GM19324 (cell line): Measurements from ENCODE around the gene MIF4GD.
A peak's percentile ranks its signal among the peaks of the same experiment; 100 is the strongest.
"Not testable (repeated sequence)": the region's sequence is repeated elsewhere in the genome, so short reads cannot be mapped to it uniquely, and the experiment has no call there.

Source experiments
- ATAC-seq: cut with Tn5 transposase; IDR thresholded peaks from one replicate; pipeline ENCODE4 v1.9.1; 2021; ENCODE audit warnings: mild to moderate bottlenecking, moderate library complexity; ENCODE audit not compliant: unreplicated experiment, low FRiP score

The MIF4GD gene, protein sequence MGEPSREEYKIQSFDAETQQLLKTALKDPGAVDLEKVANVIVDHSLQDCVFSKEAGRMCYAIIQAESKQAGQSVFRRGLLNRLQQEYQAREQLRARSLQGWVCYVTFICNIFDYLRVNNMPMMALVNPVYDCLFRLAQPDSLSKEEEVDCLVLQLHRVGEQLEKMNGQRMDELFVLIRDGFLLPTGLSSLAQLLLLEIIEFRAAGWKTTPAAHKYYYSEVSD

DNA sequence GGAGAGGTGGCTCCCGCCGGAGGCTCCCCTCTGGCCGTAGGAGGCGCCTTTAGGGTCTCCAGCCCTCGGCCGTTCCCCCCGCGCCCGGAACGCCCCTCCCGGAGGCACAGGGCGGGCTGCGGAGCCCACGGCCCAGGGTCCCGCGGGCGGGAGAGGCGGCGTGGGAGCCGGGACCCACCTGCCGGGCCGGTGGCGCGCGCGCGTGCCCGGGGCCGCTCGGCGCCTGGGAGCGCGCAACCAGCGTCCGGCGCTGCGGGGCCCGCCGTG is at the start of gene MIF4GD:
MIF4GD (minus strand) TSS at position 266 of the 267 bp plus-strand sequence. CDS start 1,036 bp downstream, outside the sequence.
- no peak for ATAC-seq

DNA sequence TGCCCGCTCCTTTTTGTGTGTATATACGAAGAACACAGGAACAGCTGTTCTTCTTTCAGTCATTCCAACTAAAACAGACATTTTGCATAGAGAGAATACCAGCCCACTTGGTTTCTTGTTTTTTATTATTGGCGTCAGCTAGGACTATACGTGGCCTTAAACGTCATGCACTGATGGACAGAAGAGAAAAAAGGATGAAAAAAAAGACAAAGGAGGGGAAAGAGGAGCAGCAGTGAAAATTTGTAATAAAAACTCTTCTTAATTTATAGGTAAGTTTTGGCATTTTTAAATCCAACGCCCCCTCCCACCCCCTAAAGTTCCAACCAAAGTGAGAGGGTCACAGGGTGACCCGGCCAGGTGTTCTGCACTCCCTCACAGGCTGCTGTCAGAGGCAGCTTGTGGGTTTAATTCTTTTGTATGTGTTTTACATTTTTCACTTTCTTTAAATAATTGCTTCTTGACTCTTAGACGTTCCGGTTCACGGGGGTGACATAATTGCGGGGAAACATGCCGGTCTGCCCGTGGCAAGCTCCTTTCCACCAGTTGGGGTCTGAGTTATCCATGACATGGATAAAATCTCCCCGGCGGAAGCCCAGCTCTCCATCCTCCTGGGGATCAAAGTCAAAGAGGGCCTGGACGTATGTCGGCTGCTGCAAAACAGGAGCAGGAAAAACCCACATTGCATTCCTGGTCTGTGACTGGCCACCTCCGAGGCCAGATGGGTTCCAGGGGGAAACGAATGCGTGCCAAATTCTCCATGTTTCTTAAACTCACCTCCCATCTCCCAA is 49.1 kb upstream of the MIF4GD start:
- ATAC-seq: no peak

DNA sequence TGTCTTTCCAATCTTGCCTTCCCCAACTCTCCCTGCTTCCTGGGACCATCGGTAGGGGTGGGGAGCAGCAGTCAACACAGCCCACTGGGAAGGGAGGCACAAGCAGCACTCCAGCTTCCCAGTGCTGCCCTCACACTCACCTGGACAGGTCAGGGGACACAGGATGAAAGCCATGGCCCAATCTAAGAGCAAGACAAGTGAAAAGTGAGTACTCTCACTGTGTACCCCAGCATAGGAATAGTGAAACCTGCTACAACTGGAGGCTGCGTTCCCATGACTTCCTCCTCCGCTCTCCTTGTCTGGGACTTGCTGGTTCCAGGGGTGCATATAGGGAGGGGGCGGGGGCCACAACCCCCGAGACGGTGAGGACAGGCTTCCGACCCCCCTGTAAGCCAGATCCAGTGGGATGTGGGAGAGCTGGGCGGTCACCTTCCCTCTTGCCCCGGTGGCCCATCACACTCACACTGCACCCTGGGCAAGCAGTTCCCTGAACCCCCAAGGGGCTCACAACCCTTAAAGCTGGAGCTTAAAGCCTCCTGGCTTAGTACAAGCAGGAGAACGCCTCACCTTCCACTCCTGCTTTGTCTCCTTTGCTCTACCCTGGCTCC is 47.7 kb upstream of the MIF4GD start:
- no peak for ATAC-seq

DNA sequence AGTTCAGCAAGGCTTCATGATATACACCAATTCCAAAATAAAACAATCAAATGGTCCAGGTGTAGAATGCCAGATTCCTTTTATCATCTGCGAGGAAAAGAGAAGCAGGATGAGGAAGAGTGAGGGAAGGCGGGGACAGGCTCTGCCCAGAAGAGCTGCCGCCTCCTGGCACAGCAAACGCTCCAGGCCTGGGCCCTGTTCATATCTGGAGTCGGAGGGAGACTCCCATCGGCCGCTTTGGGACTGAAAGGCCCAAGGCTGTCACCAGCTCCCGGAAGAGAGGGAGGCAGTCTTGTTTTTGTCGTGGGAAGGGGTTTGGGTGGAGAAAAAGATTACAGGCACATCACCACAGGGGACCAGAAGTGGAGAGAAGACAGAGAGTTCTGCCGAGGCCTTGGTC is 47.2 kb upstream of the MIF4GD start:
- ATAC-seq: no peak

DNA sequence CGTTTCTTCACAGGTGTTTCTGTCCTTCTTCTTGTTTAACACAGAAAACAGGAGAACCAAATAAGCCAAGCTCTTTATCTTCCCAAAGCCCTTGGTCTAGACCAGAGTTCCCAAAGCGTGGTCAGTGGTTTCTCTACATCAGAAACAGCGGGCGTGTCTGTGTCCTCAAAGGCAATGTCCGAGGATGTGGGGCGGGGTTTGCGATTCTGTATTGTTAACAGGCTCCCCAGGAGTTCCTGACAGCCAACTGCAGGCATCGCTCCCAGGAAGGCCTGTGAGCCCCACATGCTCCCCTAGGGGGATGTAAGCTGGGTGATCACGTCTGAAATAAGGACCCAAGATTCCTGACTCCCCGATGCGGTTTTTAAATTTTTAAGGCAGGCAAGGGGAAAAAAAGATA is 46.6 kb upstream of the MIF4GD start:
- no peak for ATAC-seq

DNA sequence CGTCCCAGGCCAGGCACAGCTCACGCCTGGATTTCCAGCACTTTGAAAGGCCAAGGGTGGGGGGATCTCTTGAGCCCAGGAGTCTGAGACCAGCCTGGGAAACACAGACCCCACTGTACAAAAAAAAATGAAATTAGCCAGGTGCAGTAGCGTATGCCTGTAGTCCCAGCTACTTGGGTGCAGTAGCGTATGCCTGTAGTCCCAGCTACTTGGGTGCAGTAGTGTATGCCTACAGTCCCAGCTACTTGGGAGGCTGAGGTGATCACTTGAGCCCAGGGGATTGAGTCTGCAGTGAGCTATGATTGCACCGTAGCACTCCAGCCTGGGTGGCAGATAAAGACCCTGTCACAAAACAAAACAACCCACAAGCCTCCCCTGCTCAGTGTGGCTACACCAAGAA is 45.2 kb upstream of the MIF4GD start:
- no peak for ATAC-seq

DNA sequence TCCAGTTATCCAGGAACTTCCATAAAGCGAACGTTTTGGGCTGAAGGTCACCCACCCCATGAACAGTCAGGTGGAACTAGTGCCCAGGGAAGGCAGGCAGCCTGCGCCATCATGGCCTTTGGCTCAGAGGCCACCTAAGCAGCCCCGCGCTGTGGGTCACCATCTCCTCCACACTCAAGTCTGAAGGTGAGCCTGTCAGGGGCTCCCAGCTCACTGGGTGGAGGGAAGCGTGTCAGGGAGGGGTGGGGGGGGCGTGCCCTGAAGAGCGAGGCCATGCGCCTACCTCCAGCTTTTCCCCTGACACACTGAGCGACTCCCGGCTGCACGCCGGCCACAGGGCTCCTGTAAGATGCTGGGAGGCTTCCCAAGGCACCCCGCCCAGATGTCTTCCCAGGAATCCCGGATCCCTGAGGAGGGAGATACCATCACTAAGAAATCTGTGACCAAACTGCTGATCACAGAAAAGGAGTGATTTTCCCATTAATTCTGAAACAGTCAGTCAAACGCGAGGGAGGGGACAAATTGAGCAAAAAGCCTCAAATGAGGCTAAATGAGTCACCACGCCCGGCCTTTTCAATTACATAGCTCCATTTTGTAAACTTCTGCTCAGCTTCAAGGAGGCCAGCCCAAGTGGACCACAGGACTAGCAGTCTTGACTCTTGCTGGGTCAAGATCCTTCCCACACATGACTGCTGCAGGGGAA is 44.7 kb upstream of the MIF4GD start:
- no peak for ATAC-seq

DNA sequence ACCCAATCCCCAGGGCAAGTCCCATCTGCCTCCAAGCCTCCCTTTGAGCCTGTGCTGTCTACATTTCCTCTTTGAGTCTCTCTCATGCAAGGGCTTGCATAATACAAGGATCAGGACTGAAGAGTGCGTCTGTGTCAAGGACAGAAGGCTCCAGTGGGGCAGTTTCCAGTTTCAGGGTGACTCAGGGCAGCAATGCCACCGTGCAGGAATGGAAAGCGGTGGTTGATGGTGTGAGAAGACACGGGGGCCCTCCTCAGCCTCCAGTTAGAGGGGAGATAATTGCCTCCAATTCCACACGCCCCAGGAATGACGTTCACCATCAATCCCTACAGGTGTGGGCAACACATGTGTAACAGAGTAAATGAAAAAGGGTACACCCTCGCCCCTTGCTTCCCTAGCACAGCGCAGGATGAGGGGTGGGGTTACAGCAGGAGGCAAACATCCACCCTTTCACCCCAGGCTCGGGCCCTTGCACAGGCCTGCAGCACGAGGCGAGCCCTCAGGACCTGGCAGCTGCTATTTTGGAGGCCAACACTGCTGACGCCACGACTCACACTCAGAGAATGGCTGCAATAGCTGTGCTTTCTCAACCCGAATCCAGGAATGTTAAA is 43.0 kb upstream of the MIF4GD start:
- ATAC-seq: no peak

DNA sequence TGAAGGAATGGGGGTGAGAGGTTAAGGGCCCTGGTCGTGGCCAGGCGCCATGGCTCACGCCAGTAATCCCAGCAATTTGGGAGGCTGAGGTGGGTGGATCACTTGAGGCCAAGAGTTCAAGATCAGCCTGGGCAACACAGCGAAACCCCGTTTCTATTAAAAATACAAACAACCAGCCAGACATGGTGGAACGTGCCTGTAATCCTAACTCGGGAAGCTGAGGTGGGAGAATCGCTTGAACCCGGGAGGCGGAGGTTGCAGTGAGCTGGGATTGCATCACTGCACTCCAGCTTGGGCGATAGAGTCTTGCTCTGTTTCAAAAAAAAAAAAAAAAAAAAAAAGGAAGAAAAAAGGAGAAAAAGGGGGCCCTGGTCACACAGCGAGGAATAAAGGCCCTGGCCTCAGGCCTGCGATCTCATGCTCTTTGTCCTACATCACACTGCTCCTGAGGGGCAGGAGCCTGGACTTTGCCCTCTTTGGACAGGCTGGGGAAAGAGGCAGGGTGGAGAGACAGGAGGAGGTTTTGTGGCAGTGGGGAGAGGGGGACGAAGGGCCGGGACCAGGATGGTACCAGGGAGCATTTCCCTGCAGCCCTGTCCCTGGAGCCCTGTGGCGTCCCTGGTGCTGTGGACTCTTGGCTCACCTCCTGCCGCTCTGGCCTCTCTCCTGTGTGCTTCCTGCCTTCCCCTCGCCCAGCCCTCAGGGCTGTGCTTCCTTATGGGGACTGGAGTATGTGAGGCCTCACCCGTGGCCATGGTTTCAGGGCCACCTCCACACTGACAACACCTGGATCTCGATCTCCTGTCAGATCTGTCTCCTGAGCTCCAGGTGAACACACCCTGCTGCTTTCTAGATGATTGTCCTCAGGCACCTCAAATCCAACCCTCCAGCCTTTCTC is 38.0 kb upstream of the MIF4GD start:
- ATAC-seq: no peak

DNA sequence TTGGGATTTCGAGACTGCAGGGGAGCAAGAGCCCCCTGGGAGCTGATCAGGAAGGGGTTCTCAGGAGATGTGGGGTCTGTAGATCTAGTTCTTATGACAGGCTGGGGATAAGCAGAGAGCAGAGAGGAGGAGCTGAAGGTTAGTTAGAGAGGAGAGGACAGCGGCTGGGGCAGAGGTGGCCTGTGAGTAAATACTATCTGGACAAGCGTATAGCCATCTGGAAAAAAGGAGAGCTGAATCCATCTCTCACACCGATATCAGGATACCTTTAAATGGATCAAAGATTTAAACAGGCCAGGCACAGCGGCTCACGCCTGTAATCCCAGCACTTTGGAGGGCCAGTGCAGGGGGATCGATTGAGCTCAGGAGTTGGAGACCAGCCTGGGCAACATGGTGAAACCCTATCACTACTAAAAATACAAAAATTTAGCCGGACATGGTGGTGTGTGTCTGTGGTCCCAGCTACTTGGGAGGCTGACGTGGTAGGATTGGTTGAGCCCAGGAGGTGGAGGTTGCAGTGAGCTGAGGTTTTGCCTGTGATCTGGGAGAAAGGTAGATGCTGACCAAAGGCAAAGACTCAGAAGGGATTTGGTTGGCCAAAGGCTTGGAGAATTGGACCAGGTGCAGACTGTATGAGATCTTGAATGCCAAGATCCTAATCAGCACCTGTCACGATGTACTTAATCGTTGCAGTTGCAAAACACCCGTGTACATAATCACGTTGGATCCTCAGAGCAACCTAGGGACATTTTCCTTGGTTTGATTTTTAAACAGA is 37.1 kb upstream of the MIF4GD start:
- no peak for ATAC-seq

DNA sequence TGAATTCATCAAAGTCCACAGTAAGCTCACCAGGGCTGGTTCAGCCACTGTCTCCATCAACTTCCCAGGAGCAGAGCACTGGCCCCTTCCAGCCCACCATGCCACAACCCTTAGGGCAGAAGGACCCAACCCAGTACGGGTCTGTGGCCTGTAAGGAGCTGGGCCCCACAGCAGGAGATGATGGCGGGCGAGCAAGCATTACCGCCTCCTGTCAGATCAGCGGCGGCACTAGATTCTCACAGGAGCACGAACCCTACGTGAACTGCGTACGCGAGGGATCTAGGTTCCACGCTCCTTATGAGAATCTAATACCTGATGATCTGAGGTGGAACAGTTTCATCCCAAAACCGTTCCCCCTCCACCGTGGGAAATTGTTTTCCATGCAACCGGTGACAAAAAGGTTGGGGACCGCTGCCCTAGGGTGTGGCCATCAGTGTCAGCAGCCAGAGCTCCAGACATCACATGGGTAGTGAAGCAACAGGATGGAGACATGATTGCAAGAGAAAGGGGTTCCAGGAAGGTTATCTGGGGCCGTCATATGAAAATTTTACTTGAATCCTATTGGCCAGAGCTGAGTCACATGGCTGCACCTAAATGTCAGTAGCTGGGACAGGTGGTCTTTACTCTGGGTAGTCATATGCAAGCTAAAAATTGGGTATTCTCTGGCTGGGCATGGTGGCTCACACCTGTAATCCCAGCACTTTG is 30.6 kb upstream of the MIF4GD start:
- ATAC-seq: no peak

DNA sequence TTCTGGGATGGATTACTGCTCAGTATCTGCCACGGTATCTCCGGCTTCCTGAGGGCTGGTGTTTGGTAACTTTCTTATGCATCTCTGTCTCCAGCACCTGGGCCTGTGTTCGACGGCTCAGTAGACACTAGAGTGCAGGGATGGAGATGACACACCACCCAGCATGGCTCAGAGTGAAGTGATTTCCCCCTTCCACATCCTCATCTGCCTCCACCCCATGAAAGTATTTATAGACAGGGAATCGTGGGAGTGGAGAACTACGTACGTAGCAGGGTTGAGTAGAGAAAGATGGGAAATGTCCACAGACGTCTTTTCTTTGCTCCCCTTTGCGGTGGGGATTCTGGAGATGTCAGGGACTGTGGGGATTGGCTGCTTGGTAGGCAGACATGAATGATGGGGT is 30.0 kb upstream of the MIF4GD start:
- no peak for ATAC-seq

DNA sequence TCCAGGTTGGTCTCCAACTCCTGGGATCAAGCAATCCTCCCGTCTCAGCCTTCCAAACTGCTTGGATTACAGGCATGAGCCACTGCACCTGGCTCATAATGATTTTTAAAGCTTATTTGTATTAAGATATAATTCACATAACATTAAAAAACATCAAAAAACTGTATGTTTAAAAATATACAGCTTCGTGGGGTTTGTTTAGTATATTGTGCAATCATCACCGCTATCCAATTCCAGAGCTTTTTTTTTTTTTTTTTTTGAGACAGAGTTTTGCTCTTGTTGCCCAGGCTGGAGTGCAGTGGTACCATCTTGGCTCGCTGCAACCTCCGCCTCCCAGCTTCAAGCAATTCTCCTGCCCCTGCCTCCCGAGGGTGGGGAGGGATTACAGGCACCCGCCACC is 29.2 kb upstream of the MIF4GD start:
- no peak for ATAC-seq

DNA sequence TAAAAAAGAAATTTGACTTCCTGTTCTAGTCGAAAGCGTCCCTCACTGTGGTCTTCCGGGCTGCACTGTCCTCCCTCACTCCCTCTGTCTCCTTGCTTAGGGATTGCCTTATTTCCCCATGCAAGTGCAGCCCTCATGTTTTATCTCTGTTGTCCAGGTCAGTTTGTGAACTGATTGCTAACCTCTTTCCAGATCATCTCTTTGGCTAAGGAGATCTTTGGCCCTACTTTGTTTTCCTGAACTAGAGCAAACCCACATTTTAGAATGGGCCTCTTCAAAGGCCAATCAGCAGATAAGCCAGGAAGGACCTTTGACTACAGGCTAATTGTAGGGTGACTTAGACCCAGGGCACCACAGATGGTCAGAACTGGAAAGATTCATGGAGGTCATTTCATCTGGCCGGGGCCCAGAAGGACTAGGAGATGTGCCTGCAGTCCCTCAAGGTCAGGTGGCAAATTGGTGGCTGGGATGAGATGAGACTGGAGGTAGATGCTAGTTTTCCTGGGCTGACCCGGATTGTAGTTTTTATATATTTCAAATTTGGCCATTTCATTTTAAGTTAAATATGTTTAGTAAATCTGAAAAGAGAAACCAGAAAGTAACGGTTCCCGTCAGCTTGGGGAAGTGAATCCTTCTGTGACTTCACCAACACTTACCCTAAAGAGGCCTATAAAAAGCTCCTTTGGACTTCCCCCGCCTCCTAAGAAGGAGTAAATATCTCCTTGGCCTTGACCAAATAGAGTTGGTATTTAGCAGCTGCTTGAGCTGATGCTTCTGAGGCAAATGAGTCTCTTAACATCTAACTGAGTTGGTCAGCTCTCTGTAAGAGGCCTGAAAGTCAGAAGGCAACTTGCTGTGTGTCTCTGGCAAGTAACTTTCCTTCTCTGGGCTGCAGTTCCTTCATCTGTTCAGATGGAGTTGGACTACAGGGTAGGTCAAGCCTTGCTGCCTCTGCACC is 24.4 kb upstream of the MIF4GD start:
- peak; percentile 61 for ATAC-seq

DNA sequence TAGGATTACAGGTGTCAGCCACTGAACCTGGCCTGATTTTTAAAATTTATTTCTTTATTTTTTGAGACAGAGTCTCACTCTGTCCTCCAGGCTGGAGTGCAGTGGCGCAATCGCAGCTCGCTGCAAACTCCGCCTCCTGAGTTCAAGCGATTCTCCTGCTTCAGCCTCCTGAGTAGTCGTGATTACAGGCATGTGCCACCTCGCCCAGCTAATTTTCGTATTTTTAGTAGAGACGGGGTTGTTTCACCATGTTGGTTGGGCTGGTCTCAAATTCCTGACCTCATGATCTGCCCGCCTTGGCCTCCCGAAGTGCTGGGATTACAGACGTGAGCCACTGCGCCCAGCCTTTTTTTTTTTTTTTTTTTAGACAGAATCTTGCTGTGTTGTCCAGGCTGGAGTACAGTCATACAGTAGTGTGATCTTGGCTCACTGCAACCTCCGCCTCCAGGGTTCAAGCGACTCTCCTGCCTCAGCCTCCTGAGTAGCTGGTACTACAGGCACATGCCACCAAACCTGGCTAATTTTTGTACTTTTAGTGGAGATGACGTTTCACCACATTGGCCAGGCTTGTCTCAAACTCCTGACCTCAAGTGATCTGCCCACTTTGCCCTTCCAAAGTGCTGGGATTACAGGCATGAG is 21.9 kb upstream of the MIF4GD start:
- ATAC-seq: not testable (repeated sequence)

DNA sequence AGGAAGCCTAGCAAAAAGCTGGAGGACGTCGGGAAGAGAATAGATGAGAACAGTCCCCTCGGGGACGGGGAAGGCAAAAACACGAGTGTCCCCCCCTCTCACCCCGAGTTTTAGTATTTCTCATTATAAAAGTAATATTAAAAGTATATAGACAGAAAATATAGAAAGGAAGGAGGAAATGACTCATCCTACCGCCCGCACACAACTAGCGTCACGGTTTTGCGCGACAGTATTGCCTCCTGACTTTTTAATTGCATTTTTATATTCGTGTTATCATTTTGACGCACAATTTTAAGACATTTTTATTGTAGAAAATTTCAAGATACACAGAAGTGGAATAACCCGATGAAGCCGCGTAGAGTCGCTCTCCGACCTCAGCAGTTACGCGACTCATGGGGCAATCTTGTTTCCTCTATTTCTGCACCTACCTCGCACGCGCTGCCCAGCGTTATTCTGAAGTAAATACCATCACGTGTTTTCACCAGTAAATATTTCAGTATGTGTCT is 18.9 kb upstream of the MIF4GD start:
- ATAC-seq: no peak
